EH (cell line): ENCODE data around the gene SMYD2.

ENCODE experiments used
- DNase-seq: peaks from one replicate; pipeline ENCODE4 v3.0.0-alpha.2; 2015; ENCODE audit warnings: low read depth

Gene SMYD2

DNA sequence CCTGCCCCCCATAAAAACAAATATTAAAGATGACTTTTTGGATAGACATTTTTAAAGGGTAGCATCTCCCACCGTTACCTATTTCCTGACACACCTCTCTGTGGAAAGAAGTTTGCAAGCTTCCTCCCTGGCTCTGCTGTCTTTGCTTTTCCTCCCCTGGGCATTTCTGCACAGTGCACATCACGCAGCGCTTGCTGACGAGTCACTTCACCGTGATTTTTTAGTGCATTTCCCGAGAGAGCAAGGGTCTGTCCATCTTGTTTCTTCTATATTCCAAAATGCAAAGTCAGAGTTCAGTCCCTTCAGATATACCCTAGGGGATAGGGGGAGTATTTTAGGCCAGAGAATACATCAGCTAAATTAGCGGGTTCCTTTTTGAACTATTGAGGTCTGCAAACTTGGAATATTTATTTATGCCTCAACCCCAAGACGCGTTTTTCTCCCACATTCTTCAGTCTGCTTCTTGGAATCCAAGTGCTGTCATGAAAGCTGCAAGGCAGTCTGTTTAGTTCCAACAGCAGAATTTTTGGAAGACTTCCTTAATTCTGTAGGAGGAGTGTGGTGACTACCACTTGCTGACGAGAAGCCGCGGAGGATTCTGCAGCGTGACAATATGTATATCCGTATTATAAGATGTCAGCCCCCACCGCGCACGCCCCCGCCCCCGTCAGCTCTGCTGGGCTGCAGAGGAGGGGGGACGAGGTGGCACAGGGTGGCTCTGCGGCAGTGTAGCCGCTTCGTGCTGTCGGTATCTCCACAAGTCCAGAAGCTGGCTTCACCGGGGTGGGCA lies 22.4 kb downstream of the SMYD2 start:
- no peak for DNase-seq

DNA sequence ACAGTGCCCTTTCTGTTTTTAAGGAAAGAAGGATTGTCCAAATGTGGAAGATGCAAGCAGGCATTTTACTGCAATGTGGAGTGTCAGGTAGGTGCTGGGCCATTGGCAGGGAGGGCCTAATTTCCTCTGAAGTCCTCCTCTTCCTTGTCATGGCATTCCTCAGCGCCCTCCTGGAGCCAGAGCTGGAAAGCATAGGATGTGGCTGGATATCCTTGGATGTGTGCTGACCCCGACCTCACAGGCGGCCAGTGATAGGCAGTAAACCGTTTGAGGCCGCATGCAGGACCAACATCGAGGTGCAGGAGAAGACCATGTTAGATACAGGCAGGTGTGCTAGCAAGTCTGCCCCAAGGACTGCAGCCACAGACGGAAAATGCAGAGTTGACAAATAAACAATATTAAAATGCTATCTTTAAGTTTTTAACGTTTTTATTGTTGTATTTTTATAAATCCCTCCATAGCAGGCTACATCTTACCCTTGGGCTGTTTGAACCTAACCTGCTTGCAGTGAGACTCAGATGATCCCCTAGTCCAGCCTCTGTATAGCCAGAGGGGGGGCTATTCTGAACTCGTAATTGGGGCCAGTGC lies 24.3 kb downstream of the SMYD2 start:
- no peak for DNase-seq

DNA sequence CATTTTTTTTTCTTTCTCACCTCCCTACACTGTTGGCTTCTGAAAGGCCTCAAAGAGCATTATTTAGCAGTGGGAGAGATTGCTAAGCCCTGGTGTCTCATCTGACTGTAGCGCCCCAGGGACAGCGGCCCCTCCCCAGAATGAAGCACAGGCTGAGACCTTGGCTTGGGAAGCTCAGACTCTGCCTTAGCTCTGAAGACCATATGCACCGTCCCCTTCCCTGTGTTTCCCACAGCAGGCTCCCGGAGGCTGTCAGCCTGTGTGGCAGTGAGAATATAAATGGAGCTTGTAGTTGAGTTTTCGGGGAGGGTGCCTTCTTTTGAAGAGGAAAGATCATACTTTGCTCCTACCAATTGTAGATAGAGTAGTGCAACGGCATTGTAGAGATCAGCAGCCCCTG lies 25.3 kb downstream of the SMYD2 start:
- no peak for DNase-seq

- DNase-seq: peak; percentile 21
Measured at GRCh38 chr1:214310010-214310409, 29.1 kb downstream of the SMYD2 start.

DNA sequence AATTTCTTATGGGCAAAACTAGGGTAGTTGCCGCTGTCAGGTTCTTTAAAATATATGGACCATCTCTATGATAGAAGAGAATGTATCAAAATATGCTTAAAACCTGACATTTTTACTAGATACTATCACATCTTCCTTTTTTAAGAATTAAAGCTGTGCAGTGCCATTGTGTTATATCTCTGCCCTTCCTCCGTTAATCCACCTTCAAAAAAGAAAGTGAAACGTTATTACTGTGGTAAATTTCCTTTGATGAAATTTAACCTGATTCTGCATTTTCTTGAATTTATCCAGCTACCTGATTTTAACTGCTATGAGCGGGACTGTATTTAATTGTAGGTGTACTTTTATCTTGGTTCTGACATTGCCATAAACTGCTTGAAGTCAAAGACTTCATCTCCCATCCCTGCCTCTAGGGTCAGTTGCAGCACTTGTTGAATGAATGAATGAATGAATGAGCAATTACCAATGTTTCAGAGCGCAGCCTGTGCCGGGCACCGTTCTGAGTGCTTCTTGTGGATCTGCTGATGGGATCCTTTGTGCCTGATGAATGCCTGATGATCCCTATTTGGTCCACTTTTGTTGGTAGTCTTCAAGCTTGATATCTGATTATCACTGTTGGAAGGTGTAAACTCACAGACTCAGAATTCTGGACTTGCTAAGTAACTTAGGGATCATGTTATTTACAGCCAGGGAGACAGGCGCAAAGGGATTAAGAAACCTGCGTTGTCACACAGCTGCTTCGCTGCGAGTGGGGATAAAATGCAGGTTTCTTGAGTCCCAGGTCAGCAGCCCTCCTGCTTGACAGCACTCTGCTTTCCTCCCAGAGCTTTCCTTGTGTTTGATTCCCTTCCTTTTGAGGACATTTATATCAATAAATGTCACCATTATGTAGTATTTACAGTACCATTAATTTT lies 30.1 kb downstream of the SMYD2 start:
- no peak for DNase-seq

DNA sequence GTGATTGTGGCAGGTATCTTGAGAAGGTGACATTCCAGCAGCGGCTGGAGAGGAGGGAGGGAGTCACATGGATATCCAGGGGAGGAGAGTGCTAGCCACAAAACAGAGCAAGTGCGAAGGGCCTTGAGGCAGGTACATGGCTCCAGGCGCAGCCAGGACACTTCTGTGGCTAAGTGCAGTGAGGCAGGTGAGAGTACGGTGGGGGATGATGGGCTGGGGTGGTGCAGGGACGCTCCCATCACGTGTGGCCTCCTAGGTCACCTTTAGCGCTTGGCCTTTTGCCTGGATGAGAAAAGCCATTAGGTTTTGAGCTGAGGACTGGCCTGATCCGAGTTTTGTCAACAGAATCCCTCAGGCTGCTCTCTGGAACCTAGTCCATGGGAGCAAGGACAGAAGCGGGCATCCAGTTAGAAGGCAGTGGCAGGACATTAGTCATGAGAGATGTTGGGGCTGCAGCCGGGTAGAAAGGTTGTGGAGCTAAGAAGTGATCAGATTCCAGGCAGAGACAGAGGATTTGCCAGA lies 31.6 kb downstream of the SMYD2 start:
- DNase-seq: no peak

DNA sequence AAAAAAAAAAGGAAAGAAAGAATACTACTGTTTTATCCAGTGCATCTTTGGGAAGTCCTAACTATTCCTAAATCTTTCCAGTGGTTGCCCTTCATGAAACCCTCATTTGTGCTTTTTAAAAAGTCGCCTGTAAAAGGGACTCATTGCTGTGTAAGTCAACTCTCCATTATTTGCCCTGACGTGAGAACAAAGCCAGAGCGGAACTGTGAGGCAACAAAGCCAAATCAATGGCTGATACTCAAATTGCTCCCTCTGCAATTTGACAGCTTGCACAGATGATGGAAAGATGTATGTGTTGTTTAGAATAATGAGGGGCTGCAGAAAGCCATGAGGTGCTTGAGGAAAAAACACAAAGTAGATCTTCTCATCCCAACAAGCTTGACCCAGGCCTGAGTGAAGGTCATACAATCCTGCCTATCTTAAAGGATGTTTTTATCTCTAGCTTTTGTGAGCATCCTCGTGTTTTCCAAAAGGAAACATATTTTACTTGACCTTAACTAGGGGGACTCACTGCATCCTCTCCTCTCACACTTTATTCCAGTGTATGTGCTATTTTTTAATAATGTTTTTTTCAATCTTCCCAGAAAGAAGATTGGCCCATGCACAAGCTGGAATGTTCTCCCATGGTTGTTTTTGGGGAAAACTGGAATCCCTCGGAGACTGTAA lies 33.4 kb downstream of the SMYD2 start:
- no peak for DNase-seq

GRCh38 chr1:214316593-214316992 lies 35.6 kb downstream of the SMYD2 start:
- peak; percentile 53 for DNase-seq

GRCh38 chr1:214317300-214317699 lies 36.3 kb downstream of the SMYD2 start:
- no peak for DNase-seq

GRCh38 chr1:214317734-214318133 lies 36.8 kb downstream of the SMYD2 start:
- DNase-seq: no peak

- no peak for DNase-seq
Measured at GRCh38 chr1:214318356-214318755, 37.4 kb downstream of the SMYD2 start.

GRCh38 chr1:214318956-214319736 lies 38.2 kb downstream of the SMYD2 start:
- no peak for DNase-seq

GRCh38 chr1:214319938-214320337 lies 39.0 kb downstream of the SMYD2 start:
- DNase-seq: no peak

- no peak for DNase-seq
Measured at GRCh38 chr1:214321705-214322453, 40.9 kb downstream of the SMYD2 start.

DNA sequence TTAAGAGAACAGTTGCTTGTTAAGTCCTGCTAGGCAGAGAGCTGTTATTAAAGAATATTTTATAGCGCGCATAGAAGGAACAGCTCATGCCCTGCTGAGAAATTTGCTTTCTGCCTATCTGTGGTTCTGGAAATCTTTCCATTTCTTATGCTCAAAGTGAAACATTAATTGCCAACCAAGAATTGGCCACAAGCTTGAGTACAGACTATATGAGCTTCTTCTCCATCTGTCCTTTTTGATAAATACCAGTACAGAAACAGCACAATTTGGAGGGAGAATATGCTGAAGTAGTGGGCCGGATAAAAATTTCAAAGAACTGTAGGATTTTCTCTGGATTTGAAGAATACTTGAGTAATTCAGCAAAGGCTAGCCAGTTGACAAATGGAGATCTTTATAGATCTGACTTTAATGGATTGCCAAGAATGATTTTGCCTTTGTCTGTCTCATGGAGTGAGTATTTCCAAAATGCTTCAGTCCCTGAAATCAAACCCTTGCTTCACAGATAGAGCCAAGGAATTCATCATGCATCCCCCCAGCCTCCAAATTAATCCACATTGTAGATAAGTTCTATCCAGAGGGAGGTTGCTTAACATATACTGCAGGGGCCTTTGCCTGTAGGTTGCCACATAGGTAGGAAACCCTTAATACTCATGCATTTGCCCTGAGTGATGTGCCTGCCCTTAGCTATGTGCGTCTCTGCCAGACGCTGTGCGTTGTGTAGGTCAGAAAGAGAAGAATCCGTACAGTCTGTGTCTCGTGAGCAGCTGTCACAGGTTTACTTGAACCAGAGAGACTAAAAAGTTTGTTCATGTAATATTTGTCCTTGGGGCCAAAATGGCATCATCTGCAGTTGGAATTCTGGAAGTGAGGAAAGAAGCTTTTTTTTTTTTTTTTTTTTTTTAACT lies 44.2 kb downstream of the SMYD2 start:
- DNase-seq: no peak

- DNase-seq: no peak
Measured at GRCh38 chr1:214326406-214326805, 45.4 kb downstream of the SMYD2 start.

DNA sequence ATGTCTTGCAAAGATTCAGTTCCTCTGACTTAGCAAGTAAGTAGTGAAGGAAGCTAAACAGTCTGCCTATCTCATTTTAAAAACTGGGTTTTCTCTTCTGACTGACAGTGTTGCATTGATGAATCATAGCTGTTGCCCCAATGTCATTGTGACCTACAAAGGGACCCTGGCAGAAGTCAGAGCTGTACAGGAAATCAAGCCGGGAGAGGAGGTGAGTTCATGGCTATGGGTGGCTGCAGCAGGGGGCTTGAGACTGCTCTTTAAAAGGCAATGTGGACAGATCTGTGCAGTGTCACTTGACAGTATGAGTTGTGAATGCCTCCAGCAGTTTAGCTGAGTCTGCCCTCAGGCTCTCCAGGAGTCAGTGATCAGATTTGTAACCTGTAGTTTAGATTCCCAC lies 46.6 kb downstream of the SMYD2 start:
- no peak for DNase-seq

- DNase-seq: peak; percentile 84
Measured at GRCh38 chr1:214328770-214329469, 48.0 kb downstream of the SMYD2 start.
